ENCODE measurements around the gene SEC16A.

DNA sequence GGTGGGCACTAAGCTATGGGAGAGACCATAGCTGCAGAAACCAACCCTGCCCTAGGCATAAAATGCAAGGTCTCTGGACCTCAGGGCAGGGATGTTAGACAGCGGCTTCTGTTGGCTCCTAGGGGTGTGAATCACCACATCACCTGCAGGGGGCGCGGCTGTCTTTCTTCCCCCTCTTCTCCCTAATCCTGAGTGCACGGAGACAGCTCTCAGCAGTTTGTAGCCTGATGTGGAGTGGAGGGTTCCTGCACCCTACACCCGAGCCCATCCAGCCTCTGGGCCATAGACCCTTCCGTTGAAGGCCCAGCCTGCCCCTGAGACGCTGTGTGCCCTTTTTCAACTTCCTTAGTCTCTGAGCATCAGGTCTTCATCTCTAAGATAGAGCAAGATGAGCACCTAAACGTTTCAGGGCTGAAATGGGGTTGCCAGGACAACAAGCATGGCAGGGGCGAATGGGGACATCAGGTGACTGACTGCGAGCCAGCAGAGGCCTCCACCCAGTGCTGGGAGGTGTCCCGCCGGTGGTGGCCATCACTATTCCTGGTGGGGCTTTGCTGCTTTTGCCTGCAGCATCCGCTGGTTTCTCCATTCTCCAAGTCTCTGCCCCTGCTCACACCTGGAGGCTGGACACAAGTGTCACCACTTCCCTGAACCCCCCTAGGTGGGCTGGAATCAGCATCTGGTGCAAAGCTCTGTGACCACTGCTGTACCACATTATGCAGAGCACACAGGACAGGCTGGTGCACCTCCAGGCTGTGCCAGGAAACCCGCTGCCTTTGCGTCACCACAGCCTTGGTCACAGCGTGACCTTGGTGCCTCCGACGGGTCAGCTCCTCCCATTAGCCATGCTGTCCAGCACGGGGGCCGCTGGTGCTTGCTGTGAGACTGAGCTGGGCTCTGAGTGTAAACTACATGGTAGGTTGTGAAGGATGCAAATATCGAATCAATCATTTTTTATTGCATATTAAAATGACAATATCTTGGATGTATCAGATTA, 2.5 kb upstream of the SEC16A start:
- TF ChIP-seq GATA2 (IDR thresholded peaks at IDR 0.05; ENCODE audit: low read depth, low read length): no peak
- no peak for TF ChIP-seq GATA3 (IDR thresholded peaks at IDR 0.05; ENCODE audit: low read depth, low read length)

Measured in SH-SY5Y (cell line).